8988T (cell line): ENCODE measurements around the gene C6orf47.
A peak's percentile ranks its signal among the peaks of the same experiment; 100 is the strongest.

ENCODE experiments used
- DNase-seq: peaks from one replicate; pipeline ENCODE4 v3.0.0; 2011

The C6orf47 gene

GRCh38 chr6:31658983-31659648 is 1.5 kb downstream of the C6orf47 start:
- DNase-seq, result no peak

DNA sequence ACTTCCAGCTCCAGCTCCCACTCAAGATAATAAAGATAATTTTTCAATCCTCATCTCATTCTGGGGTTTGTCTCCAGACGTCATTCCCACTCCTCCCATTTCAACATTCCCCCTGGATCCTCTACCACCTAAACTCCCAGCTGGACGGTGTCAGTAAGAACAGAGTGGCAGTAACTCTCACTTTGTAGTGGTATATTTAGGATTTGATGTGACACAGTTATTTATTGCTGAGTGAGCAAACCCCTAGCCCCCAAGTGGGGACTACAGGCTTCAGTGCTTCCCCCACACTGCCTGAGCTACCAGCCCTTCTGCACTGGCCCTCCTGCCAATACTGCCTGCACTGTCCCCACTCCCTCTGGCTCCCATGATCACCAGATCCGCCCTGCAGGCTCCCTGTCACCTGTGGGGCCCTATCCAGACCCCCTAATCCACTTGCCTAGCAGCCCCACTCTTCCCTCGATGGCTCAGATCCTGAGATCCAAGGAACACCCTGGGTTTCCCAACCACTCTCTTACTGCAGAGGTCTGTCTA is 2.4 kb downstream of the C6orf47 start:
- DNase-seq, result no peak

GRCh38 chr6:31657406-31658157 is 3.0 kb downstream of the C6orf47 start:
- DNase-seq, result no peak

DNA sequence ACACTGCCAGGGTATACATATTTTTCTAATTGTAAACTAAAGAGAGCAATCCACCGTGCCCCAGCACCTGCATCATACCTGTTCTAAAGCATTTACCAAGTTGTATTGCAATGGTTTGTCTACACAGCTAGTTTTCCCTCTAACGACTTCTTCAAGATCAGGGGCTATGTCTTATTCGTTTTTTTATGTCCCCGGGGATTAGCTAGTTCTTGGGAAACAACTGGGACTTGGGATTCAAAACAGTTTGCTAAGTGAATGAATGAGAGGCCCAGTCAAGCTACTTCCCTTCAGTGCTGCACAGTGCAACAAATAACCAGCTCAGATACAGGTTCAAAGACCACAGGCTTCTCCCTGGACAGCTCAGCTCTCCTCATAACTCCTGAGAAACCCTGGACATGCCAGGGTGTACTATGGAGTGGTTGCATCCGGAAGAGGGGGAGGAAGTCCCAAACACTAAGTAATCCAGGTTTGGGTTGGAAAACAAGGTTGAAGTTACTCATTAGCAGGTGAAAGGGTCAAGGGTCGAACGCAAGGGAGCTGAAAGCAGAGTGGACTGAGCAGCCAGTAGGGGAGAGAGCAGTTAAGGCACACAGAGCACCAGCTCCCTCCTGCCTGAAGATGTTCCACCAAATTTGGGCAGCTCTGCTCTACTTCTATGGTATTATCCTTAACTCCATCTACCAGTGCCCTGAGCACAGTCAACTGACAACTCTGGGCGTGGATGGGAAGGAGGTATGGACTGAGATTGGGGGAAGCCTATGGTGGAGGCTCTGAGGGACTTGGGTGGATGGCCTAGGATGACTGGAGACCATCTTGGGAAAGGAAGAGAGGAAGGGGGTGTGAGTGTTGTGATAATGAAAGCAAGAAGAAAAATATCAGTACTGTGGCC is 5.0 kb downstream of the C6orf47 start, which contains the start of gene APOM:
TSS of gene APOM (plus strand) at position 546 of the 889 bp plus-strand sequence. CDS start at position 619, 73 bp downstream.
- DNase-seq, result no peak

GRCh38 chr6:31654574-31655348 is 5.8 kb downstream of the C6orf47 start:
- no peak for DNase-seq

DNA sequence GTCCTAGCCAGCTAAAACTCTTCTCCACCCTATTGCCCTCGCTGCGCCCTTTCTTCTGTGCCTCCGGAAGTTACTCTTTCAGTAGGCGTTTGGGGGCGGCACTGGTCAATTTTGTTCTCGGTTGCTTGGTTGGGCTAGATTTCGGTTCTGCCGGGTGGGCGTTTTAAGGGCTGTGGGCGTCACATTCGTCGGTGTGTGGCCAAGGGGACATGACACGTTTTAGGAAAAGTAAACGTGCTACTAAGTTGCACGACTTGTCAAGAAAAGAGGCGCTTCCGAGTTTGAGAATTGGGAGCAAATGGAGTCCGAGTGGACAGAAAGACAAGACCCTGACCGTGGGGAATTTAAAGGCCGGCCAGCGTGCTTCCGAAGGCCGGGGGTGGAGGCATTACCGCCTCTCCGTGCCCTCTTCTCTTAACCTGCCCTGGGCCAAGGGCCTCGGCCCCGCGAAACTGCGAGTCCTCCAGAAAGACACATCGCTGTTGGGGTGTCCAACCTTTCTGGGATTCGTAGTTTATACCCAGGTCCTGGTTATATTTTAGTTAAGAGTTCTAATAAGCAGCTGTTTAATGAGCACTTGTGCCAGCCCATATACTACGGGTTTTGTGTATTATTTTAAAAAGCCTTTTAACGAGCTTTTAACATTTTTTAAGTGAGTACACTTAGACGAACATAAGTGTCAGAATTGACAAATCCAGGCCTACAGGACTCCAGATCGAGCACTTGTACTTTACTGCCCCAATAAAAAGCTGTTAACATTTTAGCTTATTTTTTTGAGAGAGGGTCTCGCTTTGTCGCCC is 7.5 kb downstream of the C6orf47 start:
- peak; percentile 89 for DNase-seq

GRCh38 chr6:31651602-31652191 is 8.9 kb downstream of the C6orf47 start:
- DNase-seq, result peak; percentile 65

DNA sequence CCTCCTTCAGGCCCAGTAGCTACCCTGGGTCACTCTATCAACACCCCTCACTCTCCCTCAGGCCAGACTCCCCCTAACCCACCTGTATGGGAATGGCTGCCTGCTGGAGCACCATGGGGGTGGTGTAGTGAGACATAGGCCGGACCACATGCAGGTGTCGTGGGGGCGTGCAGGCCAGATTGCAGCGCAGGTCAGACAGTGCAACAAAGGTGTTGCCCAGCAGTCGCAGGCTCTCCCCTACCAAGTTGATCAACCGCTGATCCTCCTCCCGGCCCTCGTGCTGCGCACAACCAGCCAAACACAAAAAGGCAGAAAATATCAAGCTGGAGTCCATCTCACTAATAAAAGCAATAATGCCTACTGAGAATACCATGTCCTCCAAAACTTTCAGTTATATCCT is 15.3 kb downstream of the C6orf47 start:
- DNase-seq, result no peak

DNA sequence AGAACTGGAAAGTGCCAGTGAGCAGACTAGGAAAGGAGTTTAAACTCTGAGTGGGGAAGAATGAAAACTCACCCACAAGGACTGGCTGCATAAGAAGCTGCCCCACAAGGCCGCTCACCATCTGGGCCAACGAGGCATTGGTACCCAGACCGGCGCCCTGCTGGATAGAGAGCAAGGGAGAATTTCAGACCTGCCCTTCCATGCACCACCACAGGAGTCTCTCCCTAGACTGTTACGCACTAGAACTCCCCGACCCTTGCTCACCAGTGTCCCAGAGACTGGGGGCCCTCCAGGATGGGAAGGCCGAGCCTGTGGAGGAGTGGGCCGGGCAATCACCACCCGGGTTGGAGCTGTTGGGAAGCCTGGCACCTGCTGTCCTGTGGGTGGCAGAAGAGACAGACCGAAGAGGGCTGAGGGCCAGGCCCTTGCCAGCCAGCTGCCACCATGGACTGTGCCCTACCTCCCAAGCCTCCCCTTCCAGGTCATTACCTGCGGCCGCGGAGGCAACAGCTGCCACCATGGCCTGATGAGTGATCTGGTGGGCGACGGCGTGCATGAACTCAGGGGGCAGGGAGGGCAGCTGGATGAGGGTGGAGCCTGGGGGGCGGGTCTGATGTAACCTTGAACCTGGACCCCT is 16.6 kb downstream of the C6orf47 start:
- no peak for DNase-seq

GRCh38 chr6:31642798-31643570 is 17.6 kb downstream of the C6orf47 start:
- no peak for DNase-seq

DNA sequence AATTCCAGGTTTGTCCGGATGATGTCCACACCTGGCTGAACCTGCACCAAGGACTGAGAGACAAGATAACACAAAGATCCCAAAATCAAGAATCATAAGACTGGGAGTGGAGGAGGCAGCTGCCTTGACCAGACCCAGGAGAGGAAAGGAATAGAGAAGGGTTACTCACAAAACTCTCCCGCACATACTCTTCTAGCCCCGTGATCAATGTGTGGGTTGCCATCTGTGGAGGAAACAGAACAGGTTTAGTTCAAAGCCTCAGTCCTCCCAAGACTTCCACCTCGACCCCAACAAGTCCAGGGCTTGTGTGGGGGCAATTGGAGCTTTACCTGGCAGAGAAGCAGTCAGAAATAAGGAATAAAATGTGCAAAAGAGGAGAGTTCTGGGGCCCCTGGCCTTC is 19.2 kb downstream of the C6orf47 start:
- no peak for DNase-seq

DNA sequence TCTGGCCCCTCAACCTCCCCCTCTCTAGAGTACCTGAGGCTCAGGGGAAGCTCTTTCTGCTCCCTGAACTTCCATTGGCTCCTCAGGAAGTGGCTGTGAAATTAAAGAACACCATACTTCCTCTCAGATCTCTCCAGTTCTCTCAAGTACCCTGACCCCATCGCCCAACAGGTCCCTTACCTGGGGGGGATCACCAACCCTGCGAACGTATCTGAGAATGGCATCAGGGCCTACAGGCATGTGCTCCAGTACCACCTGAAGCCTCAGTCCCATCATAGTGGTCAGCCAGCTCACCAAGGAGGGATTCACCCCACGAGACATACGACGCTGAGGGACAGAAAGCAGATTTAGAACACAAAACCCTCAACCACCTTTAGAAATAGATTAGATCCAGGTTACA is 20.0 kb downstream of the C6orf47 start:
- no peak for DNase-seq

GRCh38 chr6:31639449-31639861 is 21.1 kb downstream of the C6orf47 start:
- DNase-seq, result no peak

DNA sequence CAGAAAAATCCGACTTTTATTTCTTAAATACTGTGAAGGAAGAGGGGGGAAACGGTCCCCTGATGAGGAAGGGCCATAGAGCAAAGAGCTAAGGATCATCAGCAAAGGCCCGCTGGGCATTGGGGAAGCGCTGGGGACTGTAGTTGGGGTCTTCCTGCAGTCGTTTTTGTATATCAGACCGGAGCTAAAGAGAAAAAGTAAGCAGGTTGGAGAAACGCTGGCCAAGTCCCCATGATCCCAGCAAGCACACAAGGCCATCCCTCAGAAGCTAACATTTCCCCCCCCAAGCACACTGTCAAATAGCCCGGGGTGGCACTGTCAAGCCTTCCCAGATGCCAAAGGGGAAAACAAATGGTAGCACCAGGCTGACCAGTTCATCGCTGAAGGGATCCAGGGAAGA is 21.5 kb downstream of the C6orf47 start:
- no peak for DNase-seq

- no peak for DNase-seq
These were observed 23.6 kb downstream of the C6orf47 start for GRCh38 chr6:31636698-31637596.

DNA sequence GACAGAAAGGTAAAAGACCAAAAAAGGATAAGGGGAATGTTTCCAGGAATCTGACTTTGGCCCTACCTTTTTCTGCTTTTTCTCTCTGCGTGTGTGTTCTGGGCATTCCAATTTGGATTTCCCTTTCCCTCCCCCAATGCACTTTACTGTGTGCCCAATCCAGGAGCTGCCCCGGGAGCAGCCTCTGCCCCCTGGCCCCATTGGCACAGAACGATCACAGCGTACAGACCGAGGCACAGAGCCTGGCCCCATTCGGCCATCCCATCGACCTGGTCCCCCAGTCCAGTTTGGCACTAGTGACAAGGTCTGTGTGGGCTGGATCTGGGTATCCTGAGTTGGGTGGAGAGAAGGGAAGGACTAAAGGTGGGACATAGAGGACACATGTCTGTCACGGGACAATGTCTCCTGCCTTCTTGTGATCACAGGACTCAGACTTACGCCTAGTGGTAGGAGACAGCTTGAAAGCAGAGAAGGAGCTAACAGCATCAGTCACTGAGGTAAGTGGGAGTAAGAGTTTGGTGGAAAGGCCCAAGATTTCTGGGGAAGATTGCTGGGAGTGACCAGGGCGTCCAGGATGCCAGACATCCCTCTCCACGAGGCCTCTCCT is 25.5 kb downstream of the C6orf47 start:
- no peak for DNase-seq

DNA sequence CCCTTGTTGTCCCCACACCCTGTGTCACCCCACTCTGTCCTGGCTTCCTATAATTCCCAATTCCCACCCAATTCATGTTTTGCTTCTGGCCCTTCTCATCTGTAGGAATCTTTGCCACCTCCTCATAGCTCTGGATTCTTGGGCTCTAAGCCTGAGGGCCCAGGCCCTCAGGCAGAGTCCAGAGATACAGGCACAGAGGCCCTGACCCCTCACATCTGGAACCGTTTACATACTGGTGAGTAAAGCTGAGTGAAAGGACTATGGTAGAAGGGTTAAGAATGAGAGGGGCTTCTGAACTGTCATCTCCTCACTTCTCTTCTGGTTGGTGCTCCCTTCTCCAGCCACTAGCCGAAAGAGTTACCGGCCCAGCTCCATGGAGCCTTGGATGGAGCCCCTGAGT is 26.4 kb downstream of the C6orf47 start:
- DNase-seq, result no peak

GRCh38 chr6:31633447-31633846 is 27.1 kb downstream of the C6orf47 start:
- DNase-seq, result no peak
